PC-3 (cell line): ENCODE data around the gene TMEM106C. TPM values are rescaled to one million over a fixed set of nuclear protein-coding genes. Genes with fewer than 3 reads are reported as not detected.
A peak's percentile ranks its signal among the peaks of the same experiment; 100 is the strongest.

Source experiments
- ATAC-seq: fragments of 200-7000 bp; cut with Tn5 transposase; 2 replicates; pipeline ENCODE4 v1.9.1; 2020; ENCODE audit warnings: mild to moderate bottlenecking, moderate library complexity
- BruUV-seq: library from RNA; stranded (reverse); fragments of 400-500 nt; replicated peaks from 2 replicates; lab custom pipeline; 2021; lab: Mats Ljungman, UMichigan
- CTCF ChIA-PET: fragments of 300-600 bp; sonication (Branson Sonifier 250); formaldehyde crosslinking; loops from one replicate; lab custom pipeline; 2022; ENCODE audit warnings: antibody characterized with exemption; lab: Charles Lee
- POLR2A ChIA-PET: fragments of 300-600 bp; sonication (Branson Sonifier 250); formaldehyde crosslinking; loops from one replicate; lab custom pipeline; 2022; ENCODE audit warnings: antibody characterized with exemption; ENCODE audit not compliant: unreplicated experiment; lab: Charles Lee
- DNase-seq: peaks from one replicate; pipeline ENCODE4 v3.0.0-alpha.2; 2015
- H2AFZ ChIP-seq: fragments of 300-600 bp; sonication (generic); 2 replicates; pipeline ENCODE4 v1.6.0; 2016; ENCODE audit warnings: antibody characterized with exemption, low read length
- H3F3A ChIP-seq: fragments of 300-600 bp; sonication (generic); one replicate; pipeline ENCODE4 v1.6.0; 2017; ENCODE audit warnings: antibody characterized with exemption, low read length, control low read depth, mild to moderate bottlenecking; ENCODE audit not compliant: unreplicated experiment
- H3K27ac ChIP-seq: fragments of 300-600 bp; sonication (generic); 2 replicates; pipeline ENCODE4 v1.5.1; 2016; ENCODE audit warnings: mild to moderate bottlenecking, low read length
- H3K27me3 ChIP-seq: fragments of 300-600 bp; sonication (generic); 2 replicates; pipeline ENCODE4 v1.6.1; 2016; ENCODE audit warnings: low read length, mixed read lengths
- H3K36me3 ChIP-seq: fragments of 300-600 bp; sonication (generic); 2 replicates; pipeline ENCODE4 v1.6.1; 2016; ENCODE audit warnings: low read depth, mixed run types, low read length, mixed read lengths
- H3K4me1 ChIP-seq: fragments of 300-600 bp; sonication (generic); 2 replicates; pipeline ENCODE4 v1.5.1; 2016; ENCODE audit warnings: low read length; ENCODE audit not compliant: insufficient read depth
- H3K4me2 ChIP-seq: fragments of 300-600 bp; sonication (generic); 2 replicates; pipeline ENCODE4 v1.6.0; 2016; ENCODE audit warnings: low read length
- H3K4me3 ChIP-seq: fragments of 300-600 bp; sonication (generic); 2 replicates; pipeline ENCODE4 v1.5.1; 2016; ENCODE audit warnings: mild to moderate bottlenecking, low read length, mixed read lengths
- H3K79me2 ChIP-seq: fragments of 300-600 bp; sonication (generic); 2 replicates; pipeline ENCODE4 v1.6.1; 2017; ENCODE audit warnings: low read length, mixed read lengths
- H3K9ac ChIP-seq: fragments of 300-600 bp; sonication (generic); 2 replicates; pipeline ENCODE4 v1.6.0; 2016; ENCODE audit warnings: mild to moderate bottlenecking, low read length
- H3K9me2 ChIP-seq: fragments of 300-600 bp; sonication (generic); replicated peaks from 2 replicates; pipeline ENCODE4 v1.6.1; 2016; ENCODE audit warnings: mixed run types, low read length, mixed read lengths
- H3K9me3 ChIP-seq: fragments of 300-600 bp; sonication (generic); 2 replicates; pipeline ENCODE4 v1.6.1; 2016; ENCODE audit warnings: low read length, mixed read lengths
- H4K20me1 ChIP-seq: fragments of 300-600 bp; sonication (generic); 2 replicates; pipeline ENCODE4 v1.6.1; 2016; ENCODE audit warnings: low read length, mixed read lengths
- EZH2 ChIP-seq: fragments of 300-600 bp; sonication (generic); IDR thresholded peaks from one replicate; pipeline ENCODE4 v1.6.1; 2017; ENCODE audit warnings: antibody characterized with exemption, mild to moderate bottlenecking, low read length; ENCODE audit not compliant: unreplicated experiment
- EZH2phosphoT487 ChIP-seq: fragments of 300-600 bp; sonication (generic); IDR thresholded peaks from 2 replicates; pipeline ENCODE4 v1.6.1; 2018; ENCODE audit warnings: mild to moderate bottlenecking, antibody characterized with exemption, low read length, borderline replicate concordance
- intact Hi-C: fragments of 100-400 bp; cut with micrococcal nuclease; formaldehyde crosslinking; loops from 2 replicates; pipeline ENCODE4 v1.9.0; 2023
- total RNA-seq: library from RNA; depleted of rRNA; stranded (reverse); fragments of >200 nt; gene quantifications from 2 replicates; pipeline ENCODE4 v1.2.3, GENCODE V29; 2014
- TF ChIP-seq, protein P1 (sequence below): fragments of 300-600 bp; sonication (generic); conservative IDR thresholded peaks from 2 replicates; pipeline ENCODE4 v1.5.1; 2017; ENCODE audit warnings: antibody characterized with exemption, low read depth, mild to moderate bottlenecking, low read length

The TMEM106C gene
- total RNA-seq, 1 experiment from 2014 or later = 166 TPM

DNA sequence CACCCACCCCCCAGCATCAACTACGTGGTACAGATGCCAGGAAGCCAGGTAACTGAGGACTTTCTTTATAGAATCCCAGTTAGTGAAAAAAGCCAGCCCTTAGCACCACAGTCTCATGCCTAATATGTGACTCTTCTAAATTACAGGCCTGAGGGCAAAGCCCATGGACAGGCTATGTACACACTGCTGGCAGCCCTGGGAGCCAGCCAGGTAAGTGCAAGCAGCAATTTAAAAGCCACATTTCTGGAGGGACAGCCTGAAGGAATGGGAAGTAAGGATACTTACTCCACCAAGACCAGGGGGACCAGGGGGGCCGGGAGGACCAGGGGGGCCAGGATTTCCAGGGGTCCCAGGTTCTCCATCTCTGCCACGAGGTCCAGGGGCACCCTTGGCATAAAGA lies 33.9 kb downstream of the TMEM106C start:
- DNase-seq = peak; percentile 90
- POLR2A ChIA-PET = no interaction called here

DNA sequence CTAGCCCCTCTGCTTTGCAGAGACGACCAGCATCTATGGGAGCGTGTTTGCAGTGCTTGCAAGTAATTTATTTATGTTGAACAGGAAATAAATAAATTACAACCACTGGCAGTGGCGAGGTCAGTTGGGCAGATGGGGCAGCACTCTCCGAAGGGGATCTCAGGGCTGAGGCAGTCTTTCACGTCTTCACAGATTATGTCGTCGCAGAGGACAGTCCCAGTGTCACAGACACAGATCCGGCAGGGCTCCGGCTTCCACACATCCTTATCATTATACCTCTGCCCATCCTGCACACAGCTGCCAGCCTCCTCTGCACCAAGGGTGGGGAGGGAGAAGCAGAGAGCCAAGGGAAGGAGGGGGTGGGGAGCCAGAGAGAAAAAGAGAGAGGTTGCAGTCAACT lies 36.4 kb downstream of the TMEM106C start:
- H2AFZ ChIP-seq = no peak overlapping the region
- ChIA-PET POLR2A (no interaction called here), CTCF (no interaction called here)
- BruUV-seq = no TSS peak
- no peaks in the 10 kb centered on the region for H3F3A ChIP-seq
- no peaks in the 10 kb centered on the region for H3K9me3 ChIP-seq
- no peaks in the 10 kb centered on the region for H3K36me3 ChIP-seq
- peaks cover 57% of the 10 kb centered on the region for H3K4me1 ChIP-seq
- H3K9ac ChIP-seq = no peak overlapping the region
- DNase-seq (no peak), ATAC-seq (no peak)
- peaks cover 28% of the 10 kb centered on the region for H3K27me3 ChIP-seq
- H3K27ac ChIP-seq = no peak overlapping the region
- no peaks in the 10 kb centered on the region for H4K20me1 ChIP-seq
- no peaks in the 10 kb centered on the region for H3K9me2 ChIP-seq
- no peak overlapping the region for H3K4me2 ChIP-seq
- H3K4me3 ChIP-seq = no peak overlapping the region
- TF ChIP-seq, protein P1, sequence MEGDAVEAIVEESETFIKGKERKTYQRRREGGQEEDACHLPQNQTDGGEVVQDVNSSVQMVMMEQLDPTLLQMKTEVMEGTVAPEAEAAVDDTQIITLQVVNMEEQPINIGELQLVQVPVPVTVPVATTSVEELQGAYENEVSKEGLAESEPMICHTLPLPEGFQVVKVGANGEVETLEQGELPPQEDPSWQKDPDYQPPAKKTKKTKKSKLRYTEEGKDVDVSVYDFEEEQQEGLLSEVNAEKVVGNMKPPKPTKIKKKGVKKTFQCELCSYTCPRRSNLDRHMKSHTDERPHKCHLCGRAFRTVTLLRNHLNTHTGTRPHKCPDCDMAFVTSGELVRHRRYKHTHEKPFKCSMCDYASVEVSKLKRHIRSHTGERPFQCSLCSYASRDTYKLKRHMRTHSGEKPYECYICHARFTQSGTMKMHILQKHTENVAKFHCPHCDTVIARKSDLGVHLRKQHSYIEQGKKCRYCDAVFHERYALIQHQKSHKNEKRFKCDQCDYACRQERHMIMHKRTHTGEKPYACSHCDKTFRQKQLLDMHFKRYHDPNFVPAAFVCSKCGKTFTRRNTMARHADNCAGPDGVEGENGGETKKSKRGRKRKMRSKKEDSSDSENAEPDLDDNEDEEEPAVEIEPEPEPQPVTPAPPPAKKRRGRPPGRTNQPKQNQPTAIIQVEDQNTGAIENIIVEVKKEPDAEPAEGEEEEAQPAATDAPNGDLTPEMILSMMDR = no peak
- no peak for TF ChIP-seq EZH2phosphoT487
- no peak for TF ChIP-seq EZH2
- intact Hi-C loops = loop anchor here (2.0 to 5.0 kb wide), 2 partner anchors 21 to 38 kb away; partner anchors contain the start of gene TMEM106C
- no peaks in the 10 kb centered on the region for H3K79me2 ChIP-seq

More for the DNA sequence above, 33.9 kb downstream of the TMEM106C start:
- BruUV-seq = no TSS peak
- no peaks in the 10 kb centered on the region for H3K79me2 ChIP-seq
- H3K9me3 ChIP-seq = no peaks in the 10 kb centered on the region
- H3K4me3 ChIP-seq = no peak overlapping the region
- H3F3A ChIP-seq = no peaks in the 10 kb centered on the region
- intact Hi-C loops = no loop called here
- ATAC-seq = peak; percentile 42
- no peak overlapping the region for H3K27ac ChIP-seq
- H2AFZ ChIP-seq = no peak overlapping the region
- H3K9me2 ChIP-seq = no peaks in the 10 kb centered on the region
- no peaks in the 10 kb centered on the region for H3K36me3 ChIP-seq
- TF ChIP-seq EZH2phosphoT487 = no peak
- TF ChIP-seq, protein P1 = no peak
- no peak overlapping the region for H3K9ac ChIP-seq
- CTCF ChIA-PET = no interaction called here
- peaks cover 39% of the 10 kb centered on the region for H3K4me1 ChIP-seq
- 0 out of 2 replicates have a peak, but pooled peaks cover 5% of the 10 kb centered on the region for H3K27me3 ChIP-seq
- H3K4me2 ChIP-seq = peak overlapping the region; percentile 38; the same call in 1 of the 2 replicates
- no peaks in the 10 kb centered on the region for H4K20me1 ChIP-seq

DNA sequence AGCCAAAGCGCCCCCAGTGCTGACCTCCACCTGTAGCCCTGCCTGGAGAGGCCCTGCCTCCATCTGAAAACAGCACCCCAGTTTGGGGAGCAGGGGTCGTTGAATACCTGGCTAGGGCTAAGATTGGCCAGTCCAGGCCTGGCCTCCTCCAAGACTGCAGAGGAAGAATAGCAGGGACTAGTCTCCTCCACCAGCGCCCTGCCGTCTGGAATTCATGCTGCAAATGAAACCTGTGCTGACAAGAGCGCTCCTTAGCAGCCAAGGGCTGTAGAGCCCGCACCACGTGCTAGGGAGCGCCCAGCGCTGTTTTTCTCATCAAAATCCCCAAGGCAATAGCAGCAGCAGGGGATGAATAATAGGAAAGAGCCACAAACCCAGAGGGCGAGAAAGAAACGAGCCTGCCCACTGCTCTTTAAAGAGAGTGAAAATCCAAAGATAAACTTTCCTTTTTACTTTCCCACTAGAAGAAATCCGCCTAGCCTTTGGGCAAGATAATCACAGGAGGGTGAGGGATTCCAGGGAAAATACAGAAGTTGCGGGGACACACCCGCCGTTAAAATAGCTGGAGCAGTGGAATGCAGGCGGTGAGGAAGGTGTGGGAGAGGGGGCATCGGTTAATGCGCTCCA lies 37.6 kb downstream of the TMEM106C start:
- ATAC-seq (peak; percentile 63), DNase-seq (peak; percentile 73)
- peaks cover 37% of the 10 kb centered on the region for H3K27me3 ChIP-seq
- peak overlapping the region; percentile 34 for H3K9ac ChIP-seq
- H3K36me3 ChIP-seq = no peaks in the 10 kb centered on the region
- peak overlapping the region; percentile 88 for H2AFZ ChIP-seq
- no TSS peak for BruUV-seq
- ChIA-PET POLR2A (no interaction called here), CTCF (no interaction called here)
- no peaks in the 10 kb centered on the region for H4K20me1 ChIP-seq
- TF ChIP-seq, protein P1 = no peak
- TF ChIP-seq EZH2phosphoT487 = no peak
- TF ChIP-seq EZH2 = no peak
- peak overlapping the region; percentile 93 for H3K4me2 ChIP-seq
- peaks cover 52% of the 10 kb centered on the region for H3K4me1 ChIP-seq
- intact Hi-C loops = loop anchor here (2.0 to 5.0 kb wide), 2 partner anchors 20 to 39 kb away; partner anchors contain the start of gene TMEM106C
- H3K27ac ChIP-seq = peak overlapping the region; percentile 51
- H3K79me2 ChIP-seq = no peaks in the 10 kb centered on the region
- no peaks in the 10 kb centered on the region for H3K9me2 ChIP-seq
- no peaks in the 10 kb centered on the region for H3K9me3 ChIP-seq
- peak overlapping the region; percentile 72 for H3K4me3 ChIP-seq
- H3F3A ChIP-seq = no peaks in the 10 kb centered on the region
